Suppressor macrophage treated with lipopolysaccharide for 1 hour (primary cell): ENCODE results near the gene ASCL5.
A peak's percentile ranks its signal among the peaks of the same experiment; 100 is the strongest.

ENCODE experiments used
- DNase-seq, 3 donors: peaks; one replicate each; pipeline ENCODE4 v3.0.0-alpha.2; 2020 to 2022

ASCL5 gene

GRCh38 chr1:201153474-201154388 lies 26.7 kb upstream of the ASCL5 start:
- no peak for DNase-seq

DNA sequence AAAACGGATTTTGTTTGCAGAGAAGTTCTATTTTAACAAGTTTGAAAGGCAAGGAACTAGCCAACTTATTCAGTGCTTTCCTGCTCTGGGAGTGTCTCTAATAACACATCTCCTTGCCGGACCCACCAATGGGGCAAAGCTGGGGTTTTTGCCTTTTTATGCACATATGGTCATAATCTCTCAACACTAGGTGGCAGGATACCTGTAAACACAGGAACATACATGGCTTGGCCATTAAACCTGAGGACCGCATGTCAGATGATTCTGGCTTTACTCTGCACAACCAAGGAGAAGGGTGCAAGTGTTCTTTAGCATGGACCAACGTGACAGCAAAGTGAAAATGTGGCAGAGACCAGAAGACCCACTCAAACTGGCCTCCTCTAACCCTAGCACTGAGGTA lies 22.4 kb upstream of the ASCL5 start:
- peak; percentile 44 to 53 (median 46) for DNase-seq

- DNase-seq, result no peak
These were observed 20.5 kb upstream of the ASCL5 start for GRCh38 chr1:201147396-201148015.

DNA sequence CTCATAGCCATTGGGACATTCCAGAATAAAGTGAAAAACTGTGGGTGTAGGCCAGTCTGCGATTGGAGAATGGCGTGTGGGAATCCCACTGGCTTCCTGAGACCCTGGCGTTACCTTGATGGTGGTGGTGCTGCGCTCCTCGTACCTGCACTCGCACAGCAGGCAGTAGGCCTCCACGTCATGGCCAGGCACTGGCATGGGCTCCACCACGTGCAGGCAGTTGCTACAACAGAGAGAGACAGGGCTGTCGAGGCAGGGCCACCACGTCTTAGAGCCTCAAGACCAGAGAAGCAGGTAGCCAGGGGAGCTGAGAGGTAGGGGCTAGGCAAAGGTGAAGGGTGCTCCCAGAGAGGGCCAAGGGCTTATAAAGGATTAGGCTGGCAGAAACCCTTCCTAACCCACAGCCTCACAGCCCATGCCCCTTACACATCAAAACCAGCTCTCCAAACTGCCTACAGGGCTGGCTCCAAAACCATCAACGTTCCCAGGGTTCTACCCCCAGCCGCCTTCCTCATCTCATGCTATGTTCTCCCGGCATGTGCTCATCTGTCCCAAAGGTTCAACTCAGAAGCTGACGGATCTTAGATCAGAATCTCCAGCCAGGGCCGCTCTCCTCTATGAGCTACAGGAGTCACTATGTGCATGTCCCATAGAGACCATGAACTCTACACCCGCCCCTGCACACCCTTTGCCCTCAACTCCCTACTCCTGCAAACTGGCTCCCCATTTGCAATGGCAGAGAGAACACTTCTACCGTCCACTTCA lies 19.8 kb upstream of the ASCL5 start:
- DNase-seq, result no peak

GRCh38 chr1:201145816-201146215 lies 18.8 kb upstream of the ASCL5 start:
- DNase-seq, result no peak

- no peak for DNase-seq
These were observed 18.1 kb upstream of the ASCL5 start for GRCh38 chr1:201145132-201145531.

DNA sequence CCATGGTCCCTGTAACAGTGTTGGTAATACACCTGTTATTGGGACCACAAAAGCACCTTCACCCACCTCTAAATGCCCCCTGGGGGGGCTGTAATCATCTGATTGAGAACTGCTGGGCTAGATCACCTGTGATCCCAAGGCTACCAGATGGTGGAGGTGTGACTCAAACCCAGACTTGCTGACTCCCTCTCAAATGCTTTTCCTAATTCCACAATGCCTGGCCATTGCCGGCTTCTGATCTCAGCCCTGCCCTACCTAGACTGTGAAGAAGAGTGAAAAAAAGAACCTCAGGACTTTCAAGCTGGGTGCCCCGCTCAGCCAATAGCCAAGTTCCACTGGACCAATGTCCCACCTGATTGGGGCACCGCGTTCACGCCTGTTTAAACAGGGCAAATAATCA lies 17.7 kb upstream of the ASCL5 start:
- no peak for DNase-seq

GRCh38 chr1:201143726-201144635 lies 17.0 kb upstream of the ASCL5 start:
- DNase-seq, result no peak

GRCh38 chr1:201142849-201143725 lies 16.1 kb upstream of the ASCL5 start:
- no peak for DNase-seq

DNA sequence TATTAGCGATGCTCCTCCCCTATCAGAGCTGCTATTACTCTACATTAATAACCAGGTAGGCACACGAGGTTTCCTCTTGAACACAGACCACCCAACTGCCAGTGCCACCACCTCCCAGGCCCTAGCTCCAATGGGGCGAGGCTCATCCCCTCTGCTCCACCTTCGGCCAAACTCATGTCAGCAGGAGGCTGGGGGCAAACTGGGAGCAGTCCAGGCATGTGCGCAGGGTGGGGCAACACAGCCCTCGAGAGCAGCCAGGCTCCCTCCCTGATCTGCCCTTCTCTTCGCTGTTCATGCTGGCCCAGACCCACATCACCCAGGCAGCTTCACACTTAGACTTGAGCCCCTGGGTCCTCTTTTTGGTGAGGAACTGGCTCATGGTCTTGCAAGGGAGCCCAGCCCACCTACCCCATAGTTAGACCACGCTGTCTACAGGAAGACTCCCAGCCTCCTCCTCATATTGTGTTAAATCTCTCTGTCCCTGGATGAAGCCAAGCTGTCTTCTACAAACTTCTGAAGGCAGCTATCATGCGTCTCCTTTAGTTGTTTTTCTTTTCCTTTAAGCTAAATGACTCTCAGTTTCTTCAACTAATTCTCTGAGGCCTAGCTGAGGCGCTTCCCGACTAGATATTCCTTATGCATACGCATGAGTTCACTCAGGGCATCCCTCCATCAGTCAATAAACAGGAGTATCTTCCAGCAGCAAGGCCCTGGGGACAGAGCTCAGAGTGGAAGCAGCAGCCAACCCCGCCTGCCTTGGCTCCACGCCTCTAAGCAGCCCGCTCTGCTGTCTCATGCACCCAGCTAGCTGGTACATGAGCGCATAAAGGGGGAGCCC lies 15.2 kb upstream of the ASCL5 start:
- DNase-seq, result no peak

- no peak for DNase-seq
These were observed 14.4 kb upstream of the ASCL5 start for GRCh38 chr1:201141418-201141817.

DNA sequence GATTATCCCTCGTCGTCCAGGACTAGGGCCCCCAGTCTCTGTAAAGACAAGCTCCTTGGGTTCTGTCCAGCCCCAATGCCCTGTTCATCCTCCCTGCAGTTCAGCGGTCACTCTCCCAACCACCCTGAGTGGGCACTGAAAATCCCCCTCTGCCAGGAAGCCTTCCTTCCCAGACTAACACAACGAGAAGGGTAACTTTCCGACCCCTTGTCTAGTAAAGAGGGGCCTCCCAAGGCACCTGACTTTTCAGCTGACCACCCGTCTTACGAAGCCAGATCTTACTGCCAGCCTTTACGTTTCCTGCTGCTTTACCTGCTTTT lies 13.9 kb upstream of the ASCL5 start:
- DNase-seq, result no peak

DNA sequence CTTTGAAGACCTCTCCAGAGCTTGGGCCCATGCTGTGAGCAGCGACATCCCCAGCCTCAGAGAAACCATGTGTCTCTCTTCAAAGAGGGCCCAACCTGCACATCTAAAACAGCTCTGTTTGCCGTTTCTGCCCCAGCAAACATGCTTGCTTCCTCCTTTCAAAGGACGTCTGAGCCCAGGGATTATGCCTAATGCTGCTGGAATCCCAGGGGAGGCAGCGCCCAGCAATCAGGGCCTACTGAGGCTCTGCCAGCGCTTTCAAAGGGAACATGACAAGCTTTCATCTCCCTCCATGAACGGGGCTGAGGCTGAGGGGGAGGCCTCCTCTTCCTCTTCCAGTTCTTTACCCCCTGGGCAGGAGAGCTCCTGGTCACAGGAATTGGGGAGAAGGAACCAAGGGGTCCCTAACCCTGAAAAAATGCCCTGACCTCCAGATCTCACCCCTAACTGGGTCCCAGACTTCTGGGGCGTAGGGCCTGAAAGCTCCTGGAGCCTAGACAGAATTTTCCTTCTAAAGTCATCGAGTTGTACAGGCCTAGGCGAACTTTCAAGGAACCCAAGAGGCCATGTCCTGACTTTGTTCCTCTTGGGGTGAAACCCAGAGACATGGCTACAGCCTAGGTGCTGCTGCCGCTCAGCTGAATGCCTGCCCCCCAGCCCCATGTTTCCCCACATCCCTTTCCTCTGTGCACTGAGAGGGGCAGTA lies 13.4 kb upstream of the ASCL5 start:
- DNase-seq, result no peak

- no peak for DNase-seq
These were observed 12.8 kb upstream of the ASCL5 start for GRCh38 chr1:201139756-201140155.

DNA sequence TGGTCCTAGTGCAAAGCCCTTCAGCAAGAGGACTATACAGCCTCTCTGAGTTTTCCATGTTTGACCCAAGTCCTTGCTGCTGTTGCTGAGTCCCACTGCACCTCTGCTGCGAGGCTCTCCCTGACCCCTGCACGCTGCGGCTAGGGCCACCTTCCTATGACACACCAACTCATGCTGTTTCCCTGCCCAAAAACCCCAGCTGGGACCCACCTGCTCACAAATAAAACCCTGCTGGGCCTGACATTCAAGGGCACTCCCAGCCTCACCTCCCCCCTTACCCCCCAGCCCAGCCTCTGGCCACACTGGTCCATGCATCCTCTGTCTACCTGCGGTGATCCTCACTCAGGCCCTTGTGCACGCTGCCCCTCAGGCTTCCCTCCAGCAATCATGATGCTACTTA lies 12.3 kb upstream of the ASCL5 start:
- no peak for DNase-seq

DNA sequence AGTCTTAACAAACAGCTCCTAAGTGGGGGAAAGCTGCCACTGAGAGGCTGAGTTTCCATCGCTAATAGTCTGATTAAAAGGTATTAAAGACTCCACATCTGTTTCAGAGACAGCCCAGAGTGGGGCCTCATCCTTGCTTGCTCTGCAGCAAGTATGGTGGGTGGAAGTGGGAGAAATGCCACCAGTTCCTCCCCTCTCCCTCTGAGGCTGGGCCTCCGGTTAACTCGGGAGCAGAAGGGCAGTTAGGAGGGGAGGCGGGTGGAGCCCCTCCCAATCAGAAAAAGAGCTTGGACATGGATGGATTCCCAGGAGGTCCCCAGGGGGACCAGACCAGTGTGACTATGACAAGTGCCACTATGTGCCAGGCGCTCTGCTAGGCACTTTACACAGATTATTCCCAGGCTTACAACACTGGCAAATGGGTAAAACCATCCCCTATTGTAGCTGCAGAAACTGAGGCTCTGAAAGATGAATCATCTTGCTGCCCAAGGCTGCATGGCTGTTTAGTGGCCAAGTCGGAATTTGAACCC lies 11.4 kb upstream of the ASCL5 start:
- DNase-seq, result no peak

DNA sequence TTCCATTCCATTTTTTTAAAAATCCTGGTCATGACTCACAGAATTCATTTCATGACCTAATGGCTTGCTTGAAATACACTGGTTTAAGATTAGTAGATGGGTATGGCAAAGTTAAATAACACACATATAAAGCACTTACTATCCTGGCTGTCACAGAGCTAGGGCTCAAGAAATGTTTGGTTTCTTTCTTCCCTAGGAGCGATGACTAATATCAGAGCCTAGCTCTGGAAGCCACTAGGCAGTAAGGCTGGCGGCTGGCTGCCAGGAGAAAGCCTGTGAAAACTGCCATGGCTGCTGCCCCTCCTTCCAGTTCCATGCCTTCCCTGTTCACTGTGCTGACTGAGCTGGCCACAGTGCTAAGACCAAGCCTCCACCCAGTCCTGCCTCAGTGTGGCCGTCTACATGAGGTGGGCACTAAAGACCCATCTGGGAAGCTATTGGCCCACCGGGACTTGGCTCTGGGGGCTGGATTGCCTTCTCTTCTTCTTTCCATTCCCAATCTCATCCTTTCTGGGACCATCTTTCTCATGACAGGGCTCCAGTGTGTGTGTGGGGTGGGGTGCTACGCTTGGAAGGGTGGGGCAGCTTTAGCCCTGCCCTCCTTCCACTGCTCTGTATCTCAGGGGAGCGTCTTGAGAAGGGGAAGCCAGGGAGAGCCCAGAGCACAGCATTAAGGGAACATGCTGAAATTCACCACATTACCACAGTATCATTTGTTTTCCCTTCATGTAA lies 10.8 kb upstream of the ASCL5 start:
- DNase-seq, result no peak

- no peak for DNase-seq
These were observed 10.0 kb upstream of the ASCL5 start for GRCh38 chr1:201137024-201137392.

- no peak for DNase-seq
These were observed 9.5 kb upstream of the ASCL5 start for GRCh38 chr1:201136355-201137023.
